ENCODE results near the gene UBE2Q1. TPM values are rescaled to one million over a fixed set of nuclear protein-coding genes. Genes with fewer than 3 reads are reported as not detected.

UBE2Q1 gene
- total and polyA plus RNA-seq, 2 of the 4 experiments (the other 2 are of a cell fraction), result 20.6 to 24.7 TPM

DNA sequence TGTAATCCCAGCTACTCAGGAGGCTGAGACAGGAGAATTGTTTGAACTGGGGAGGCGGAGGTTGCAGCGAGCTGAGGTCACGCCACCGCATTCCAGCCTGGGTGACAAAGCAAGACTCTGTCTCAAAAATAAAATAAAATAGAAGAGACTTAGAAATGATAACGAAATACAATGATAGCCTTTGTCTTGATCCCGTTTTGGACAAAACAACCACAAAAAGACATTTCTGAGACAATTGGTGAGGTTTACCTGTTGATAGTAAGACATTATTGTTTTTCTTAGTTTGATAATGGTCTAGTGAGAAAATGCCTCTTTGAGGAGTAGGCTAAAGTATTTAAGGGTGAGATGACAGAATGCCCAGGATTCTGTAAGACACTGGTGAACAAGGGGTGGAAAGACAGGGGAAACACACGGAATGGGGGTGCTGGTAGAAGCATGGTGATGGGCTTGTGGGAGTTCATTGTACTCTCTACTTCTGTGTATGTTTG is 44.4 kb downstream of the UBE2Q1 start:
- no peak overlapping the region for H4K8ac ChIP-seq (ENCODE audit: low read depth in 2 of 2, low read length in 2 of 2)
- H2BK120ac ChIP-seq (ENCODE audit: low read depth, low read length), result no peak overlapping the region
- H2AK5ac ChIP-seq (ENCODE audit: low read depth, low read length), result no peak overlapping the region
- H3K9ac ChIP-seq (ENCODE audit: low read depth, low read length), result no peak overlapping the region
- POLR2A ChIA-PET (ENCODE audit: unreplicated experiment), result no interaction called here
- H2BK15ac ChIP-seq (ENCODE audit: low read depth, low read length), result no peak overlapping the region
- H3K27me3 ChIP-seq (ENCODE audit: control insufficient read depth, insufficient read depth, low read length), result peaks cover 41% of the 10 kb centered on the region
- no peaks in the 10 kb centered on the region for H3K4me1 ChIP-seq (ENCODE audit: control insufficient read depth, insufficient read depth, low read length)
- no peaks in the 10 kb centered on the region for H3K9me3 ChIP-seq (ENCODE audit: control insufficient read depth, insufficient read depth, low read length)
- in situ Hi-C loops (cut with MboI; ENCODE audit: low sequenced_read_pairs), result no loop called here
- no peak overlapping the region for H2AK9ac ChIP-seq (replicated peaks; ENCODE audit: low read depth, low read length, poor library complexity)
- no peak overlapping the region for H3K4ac ChIP-seq (ENCODE audit: low read depth, low read length)
- no peak overlapping the region for H3K18ac ChIP-seq (ENCODE audit: low read depth, low read length)
- no peak overlapping the region for H3K27ac ChIP-seq (ENCODE audit: insufficient read depth, low read length)
- no peak overlapping the region for H3K56ac ChIP-seq (ENCODE audit: extremely low read depth, insufficient read depth, low read length)
- no peak for TF ChIP-seq MXI1 (IDR thresholded peaks at IDR 0.05; ENCODE audit: borderline replicate concordance, low read depth, low read length)
- no peak for TF ChIP-seq USF2 (IDR thresholded peaks at IDR 0.05; ENCODE audit: low read depth, low read length)
- no peak for TF ChIP-seq CTCF (conservative IDR thresholded peaks at IDR 0.05; ENCODE audit: low read depth, low read length)
- no peak for TF ChIP-seq MAZ (IDR thresholded peaks at IDR 0.05; ENCODE audit: borderline replicate concordance, low read depth, low read length)
- no peak for TF ChIP-seq RAD21 (IDR thresholded peaks at IDR 0.05; ENCODE audit: low read length)
- no peak for TF ChIP-seq RFX5 (IDR thresholded peaks at IDR 0.05; ENCODE audit: low read depth, low read length)
- no peak for TF ChIP-seq POLR2A (IDR thresholded peaks at IDR 0.05; ENCODE audit: low read depth, low read length)
- TF ChIP-seq NFE2L2 (IDR thresholded peaks at IDR 0.05; ENCODE audit: low read depth, low read length), result no peak
- TF ChIP-seq SMC3 (IDR thresholded peaks at IDR 0.05; ENCODE audit: low read depth, low read length), result no peak
- no peak for TF ChIP-seq CHD1 (IDR thresholded peaks at IDR 0.05; ENCODE audit: low read depth, low read length)
- TF ChIP-seq RCOR1 (IDR thresholded peaks at IDR 0.05; ENCODE audit: insufficient replicate concordance, low read length), result no peak
- no peak for TF ChIP-seq FOS (IDR thresholded peaks at IDR 0.05; ENCODE audit: low read depth, low read length)
- no TSS peak for BruUV-seq (replicated peaks)
- H4K91ac ChIP-seq (ENCODE audit: insufficient read depth, low read depth, low read length), result no peak overlapping the region
- dilution Hi-C loops (cut with HindIII; ENCODE audit: low sequenced_read_pairs, unreplicated experiment), result no loop called here
- no peaks in the 10 kb centered on the region for H3K79me1 ChIP-seq (ENCODE audit: low read depth in 1 of 2, low read length in 2 of 2)
- CTCF ChIA-PET, result no interaction called here
- no peak overlapping the region for H4K5ac ChIP-seq (ENCODE audit: low read depth, low read length)
- H4K20me1 ChIP-seq (ENCODE audit: insufficient read depth, low read length), result no peaks in the 10 kb centered on the region; the same call in 1 of the 2 replicates
- WGBS, 2 experiments (ENCODE audit: extremely low coverage in 2 of 2, insufficient read length in 1 of 2), result no CpG with 5 or more reads among the region's 7 CpGs
- intact Hi-C loops (cut with micrococcal nuclease), result no loop called here
- no peak overlapping the region for H2BK20ac ChIP-seq (ENCODE audit: low read depth, low read length)
- no peak overlapping the region for H3K4me3 ChIP-seq (ENCODE audit: insufficient read depth, low read depth, low read length)
- H2BK5ac ChIP-seq (ENCODE audit: low read depth, low read length, poor library complexity, severe bottlenecking), result no peak overlapping the region
- H3K9me1 ChIP-seq (ENCODE audit: insufficient read depth, low read length), result no peaks in the 10 kb centered on the region
- H3K36me3 ChIP-seq (ENCODE audit: control insufficient read depth, insufficient read depth, low read length), result no peaks in the 10 kb centered on the region
- no peak overlapping the region for H3K4me2 ChIP-seq (ENCODE audit: low read depth, low read length)
- H2AFZ ChIP-seq (replicated peaks; ENCODE audit: low read length, poor library complexity), result no peak overlapping the region
- DNase-seq (no peak), ATAC-seq (ENCODE audit: low read depth) (no peak)
- H3K23ac ChIP-seq (ENCODE audit: low read depth, low read length), result no peak overlapping the region
- H3K14ac ChIP-seq (replicated peaks; ENCODE audit: low read depth, low read length), result no peak overlapping the region

Measured in IMR-90 (cell line).